Mesodermal cell (in vitro differentiated cells): ENCODE measurements around the gene ZNF410. TPM values are rescaled to one million over a fixed set of nuclear protein-coding genes. Genes with fewer than 3 reads are reported as not detected.
A peak's percentile ranks its signal among the peaks of the same experiment; 100 is the strongest.
"Not testable (repeated sequence)": the region's sequence is repeated elsewhere in the genome, so short reads cannot be mapped to it uniquely, and the experiment has no call there.

ENCODE experiments used
- H3K27ac ChIP-seq: 2 replicates; pipeline ENCODE4 v1.7.0; 2013; ENCODE audit warnings: mild to moderate bottlenecking, low read depth, low read length, moderate library complexity; ENCODE audit not compliant: severe bottlenecking
- H3K36me3 ChIP-seq: 2 replicates; pipeline ENCODE4 v1.7.1; 2013; ENCODE audit warnings: mild to moderate bottlenecking, low read length, moderate library complexity; ENCODE audit not compliant: control insufficient read depth, insufficient read depth
- H3K4me1 ChIP-seq: one replicate; pipeline ENCODE4 v1.7.1; 2013; ENCODE audit warnings: mild to moderate bottlenecking, low read length; ENCODE audit not compliant: insufficient read depth, control insufficient read depth, poor library complexity, severe bottlenecking
- H3K4me3 ChIP-seq: 2 replicates; pipeline ENCODE4 v1.7.0; 2013; ENCODE audit warnings: low read length, control low read depth, mild to moderate bottlenecking; ENCODE audit not compliant: insufficient read depth, poor library complexity, severe bottlenecking; ENCODE audit errors: extremely low read depth
- H3K9me3 ChIP-seq: 2 replicates; pipeline ENCODE4 v1.7.1; 2013; ENCODE audit warnings: mild to moderate bottlenecking, low read length, moderate library complexity; ENCODE audit not compliant: control insufficient read depth
- WGBS, 2 experiments: methylation state at CpG; one replicate each; pipeline ENCODE4 v1.1.5; 2013; ENCODE audit warnings: missing lambda C conversion rate in 2 of 2; ENCODE audit not compliant: insufficient coverage in 2 of 2; 5-methylcytosine and 5-hydroxymethylcytosine counted together
- polyA plus RNA-seq, 2 experiments: library from polyadenylated mRNA; stranded (reverse); fragments of 50-300 nt; gene quantifications; one replicate each; pipeline ENCODE4 v1.2.3, GENCODE V29; 2013

Gene ZNF410
- 42.4 TPM for polyA plus RNA-seq (2013, experiment 1 of 2)
- 37.8 TPM for polyA plus RNA-seq (2013, experiment 2 of 2)

GRCh38 chr14:73886449-73887317 is at the start of gene ZNF410:
TSS of gene ZNF410 (plus strand) at chr14:73886859. CDS start at chr14:73892176, 5,317 bp downstream.
- WGBS, 2 experiments = 0 to 1% methylated on average over 29 to 54 of the region's 65 CpGs
- H3K4me3 ChIP-seq = peak within 1 kb of the TSS; percentile 99

DNA sequence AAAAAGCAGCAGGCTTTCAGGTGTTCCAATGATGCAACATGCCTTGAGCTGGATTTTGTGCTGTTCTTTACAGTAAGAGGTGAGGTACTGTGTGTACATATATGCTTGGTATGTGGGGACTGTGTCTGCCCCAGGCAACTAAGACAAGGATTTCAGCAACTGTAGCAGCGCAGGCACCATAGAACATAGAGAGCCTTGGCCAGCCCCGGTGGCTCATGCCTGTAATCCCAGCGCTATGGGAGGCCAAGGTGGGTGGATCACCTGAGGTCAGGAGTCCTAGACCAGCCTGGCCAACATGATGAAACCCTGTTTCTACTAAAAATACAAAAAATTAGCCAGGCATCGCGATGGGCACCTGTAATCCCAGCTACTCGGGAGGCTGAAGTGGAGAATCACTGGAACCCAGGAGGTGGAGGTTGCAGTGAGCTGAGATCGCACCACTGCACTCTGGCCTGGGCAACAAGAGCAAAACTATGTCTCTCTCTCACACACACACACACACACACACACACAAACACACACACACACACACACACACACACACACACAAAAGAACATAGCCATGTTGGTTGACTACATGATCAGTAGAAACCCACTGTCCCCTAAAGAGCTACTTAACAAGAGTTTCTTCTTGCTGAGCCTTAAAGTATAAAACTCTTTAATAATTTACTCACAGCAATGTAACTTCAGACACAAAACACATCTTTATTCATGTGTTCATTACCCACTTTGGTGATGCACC is 48.2 kb upstream of the ZNF410 start:
- not testable (repeated sequence) for H3K9me3 ChIP-seq, H3K27ac ChIP-seq, H3K4me3 ChIP-seq, H3K36me3 ChIP-seq, H3K4me1 ChIP-seq
- 92 to 93% methylated on average over 6 of the region's 7 CpGs for WGBS, 2 experiments

More at GRCh38 chr14:73886449-73887317, at the start of gene ZNF410:
- Histone ChIP-seq H3K9me3 (no peaks in the 10 kb centered on the region), H3K27ac (peak within 1 kb of the TSS; percentile 94), H3K4me1 (peaks cover 16% of the 10 kb centered on the region), H3K36me3 (peaks cover 10% of the 10 kb centered on the region)

DNA sequence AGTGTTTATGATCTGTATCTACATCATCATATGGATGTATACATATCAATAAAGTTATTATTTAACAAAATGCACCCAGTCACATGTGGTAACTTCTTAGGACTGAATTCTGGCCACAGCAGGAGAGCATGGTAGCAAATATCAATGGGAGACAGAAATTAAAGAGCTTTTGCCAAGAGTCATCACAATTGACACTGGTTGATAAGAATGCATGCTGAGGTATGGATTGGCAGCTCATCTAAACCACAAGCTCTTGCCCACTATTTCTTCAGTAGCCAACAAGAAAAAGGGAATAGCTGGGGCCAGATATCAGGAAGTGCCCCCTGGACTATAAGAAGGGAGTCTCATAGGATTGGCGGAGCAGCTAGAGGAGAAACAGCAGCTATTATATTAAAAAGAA is 44.5 kb upstream of the ZNF410 start:
- Histone ChIP-seq H3K36me3 (no peaks in the 10 kb centered on the region), H3K27ac (no peak overlapping the region), H3K9me3 (peaks cover 4% of the 10 kb centered on the region), H3K4me1 (no peaks in the 10 kb centered on the region), H3K4me3 (no peak overlapping the region)
- WGBS, 2 experiments = 86 to 100% methylated on average over 1 of the region's 1 CpG

DNA sequence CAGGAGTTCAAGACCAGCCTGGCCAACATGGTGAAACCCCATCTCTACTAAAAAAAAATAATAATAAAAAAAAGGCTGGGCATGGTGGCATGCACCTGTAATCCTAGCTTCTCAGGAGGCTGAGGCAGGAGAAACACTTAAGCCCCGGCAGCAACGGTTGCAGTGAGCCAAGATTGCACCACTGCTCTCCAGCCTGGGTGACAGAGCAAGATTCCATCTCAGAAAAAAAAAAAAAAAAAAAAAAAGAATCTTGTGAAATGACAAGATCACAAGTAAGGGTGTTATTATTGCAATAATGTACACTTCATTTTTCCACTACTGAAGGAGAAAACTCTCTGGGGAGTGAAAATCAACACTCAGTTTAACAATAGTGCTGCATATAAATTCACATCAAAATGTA is 43.8 kb upstream of the ZNF410 start:
- no peak overlapping the region for H3K4me3 ChIP-seq
- no peaks in the 10 kb centered on the region for H3K36me3 ChIP-seq
- H3K27ac ChIP-seq = no peak overlapping the region
- WGBS, 2 experiments = 83 to 86% methylated on average over 2 of the region's 2 CpGs
- no peaks in the 10 kb centered on the region for H3K4me1 ChIP-seq
- peaks cover 4% of the 10 kb centered on the region for H3K9me3 ChIP-seq

DNA sequence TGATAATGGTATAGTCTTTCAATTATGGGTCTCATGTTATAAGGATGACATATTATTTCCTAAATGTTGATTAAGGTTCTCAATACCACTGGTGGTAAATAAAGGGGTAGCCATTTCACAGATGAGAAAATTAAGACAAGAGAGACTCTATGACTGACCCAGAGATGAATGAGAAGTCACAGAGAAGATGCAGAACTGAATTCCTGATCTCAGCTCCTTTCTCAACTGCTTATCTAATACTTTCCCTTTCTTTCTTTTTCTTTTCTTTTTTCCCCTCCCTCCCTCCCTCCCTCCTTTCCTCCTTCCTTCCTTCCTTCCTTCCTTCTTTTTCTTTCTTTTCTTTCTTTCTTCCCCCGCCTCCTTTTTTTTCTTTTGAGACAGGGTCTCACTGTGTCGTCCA is 43.4 kb upstream of the ZNF410 start:
- peaks cover 4% of the 10 kb centered on the region for H3K9me3 ChIP-seq
- 57 to 100% methylated on average over 1 of the region's 2 CpGs for WGBS, 2 experiments
- H3K27ac ChIP-seq = no peak overlapping the region
- no peaks in the 10 kb centered on the region for H3K36me3 ChIP-seq
- no peak overlapping the region for H3K4me3 ChIP-seq
- no peaks in the 10 kb centered on the region for H3K4me1 ChIP-seq

GRCh38 chr14:73846947-73847346 is 39.7 kb upstream of the ZNF410 start:
- WGBS, 2 experiments = 71% methylated on average over 1 of the region's 4 CpGs; no CpG with 5 or more reads in 1 of the 2 experiments
- no peaks in the 10 kb centered on the region for H3K36me3 ChIP-seq
- H3K27ac ChIP-seq = no peak overlapping the region
- peaks cover 4% of the 10 kb centered on the region for H3K9me3 ChIP-seq
- no peak overlapping the region for H3K4me3 ChIP-seq
- peaks cover 6% of the 10 kb centered on the region for H3K4me1 ChIP-seq

- 81 to 94% methylated on average over 2 to 3 of the region's 6 CpGs for WGBS, 2 experiments
- Histone ChIP-seq H3K36me3 (peaks cover 3% of the 10 kb centered on the region), H3K4me3 (peak overlapping the region; percentile 76)
These were observed 35.7 kb upstream of the ZNF410 start for GRCh38 chr14:73851000-73851399.

DNA sequence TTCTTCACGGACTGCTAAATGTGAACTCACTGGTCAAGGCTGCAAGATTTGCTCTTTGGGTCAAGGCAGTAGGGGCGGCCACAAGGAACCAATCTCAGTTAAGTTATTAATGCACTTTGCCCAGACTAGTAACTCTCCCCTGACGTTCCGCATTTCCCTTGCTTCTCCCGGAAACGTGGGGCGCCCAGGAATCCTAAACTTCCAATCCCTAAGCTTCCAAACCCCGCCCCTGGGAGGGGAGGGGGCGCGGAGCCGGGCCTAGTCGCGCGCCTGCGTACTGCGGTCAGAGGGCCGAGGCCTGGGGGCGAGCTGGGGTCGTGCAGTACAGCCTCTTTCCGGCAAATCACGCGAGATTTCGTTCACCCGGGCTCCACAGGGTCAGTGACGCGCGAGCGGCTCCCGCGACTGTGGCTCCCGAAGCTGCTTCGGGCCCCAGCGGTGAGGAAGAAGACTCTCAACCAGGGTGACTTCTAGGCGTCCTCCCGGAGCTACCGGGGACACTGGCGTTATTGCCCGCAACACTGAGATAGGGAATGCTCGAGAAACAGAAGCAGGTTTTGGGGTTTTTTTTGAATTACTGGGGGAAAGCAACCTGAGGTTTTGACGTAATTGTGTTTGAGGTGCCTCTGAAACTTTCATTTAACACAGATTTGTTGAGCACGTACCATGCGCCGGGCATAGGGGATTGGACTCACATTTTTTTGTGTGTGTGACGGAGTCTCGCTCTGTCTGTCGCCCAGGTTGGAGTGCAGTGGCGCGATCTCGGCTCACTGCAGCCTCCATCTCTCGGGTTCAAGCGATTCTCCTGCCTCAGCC is 34.9 kb upstream of the ZNF410 start, which contains the start of gene PTGR2:
PTGR2 (plus strand) TSS at position 265 of the 816 bp plus-strand sequence. CDS start 7,032 bp downstream, outside the sequence.
- WGBS, 2 experiments = 1% methylated on average over 33 to 37 of the region's 51 CpGs
- H3K27ac ChIP-seq = peak within 1 kb of the TSS; percentile 97
- peak within 1 kb of the TSS; percentile 76 for H3K4me3 ChIP-seq

More at GRCh38 chr14:73851000-73851399, 35.7 kb upstream of the ZNF410 start:
- Histone ChIP-seq H3K9me3 (peaks cover 2% of the 10 kb centered on the region), H3K27ac (peak overlapping the region; percentile 97), H3K4me1 (peaks cover 6% of the 10 kb centered on the region)

DNA sequence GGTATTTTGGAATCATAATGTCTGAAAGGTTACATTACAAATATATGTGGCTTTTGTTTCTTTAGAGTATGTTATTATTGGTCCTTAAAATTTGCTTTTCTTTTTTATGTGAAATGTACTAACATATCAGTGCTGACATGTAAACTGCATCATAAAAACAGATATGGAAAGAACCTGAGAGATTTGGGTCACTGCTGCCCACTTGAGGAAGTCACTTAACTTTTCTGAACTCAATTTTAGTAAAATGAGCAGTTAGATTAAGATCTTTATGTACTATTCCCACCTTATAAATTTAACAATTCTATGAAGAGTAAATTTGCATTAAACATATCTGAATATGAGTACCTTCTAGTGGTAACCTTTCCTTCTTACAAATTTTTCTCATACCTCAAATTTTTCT is 27.5 kb upstream of the ZNF410 start:
- no peak overlapping the region for H3K4me3 ChIP-seq
- no peak overlapping the region for H3K27ac ChIP-seq
- no peaks in the 10 kb centered on the region for H3K4me1 ChIP-seq
- peaks cover 28% of the 10 kb centered on the region for H3K36me3 ChIP-seq
- no peaks in the 10 kb centered on the region for H3K9me3 ChIP-seq

More for the DNA sequence above, 34.9 kb upstream of the ZNF410 start, which contains the start of gene PTGR2:
- Histone ChIP-seq H3K4me1 (peaks cover 6% of the 10 kb centered on the region), H3K36me3 (peaks cover 3% of the 10 kb centered on the region), H3K9me3 (no peaks in the 10 kb centered on the region)

GRCh38 chr14:73861073-73861472 is 25.6 kb upstream of the ZNF410 start:
- no peaks in the 10 kb centered on the region for H3K4me1 ChIP-seq
- peaks cover 31% of the 10 kb centered on the region for H3K36me3 ChIP-seq
- H3K27ac ChIP-seq = no peak overlapping the region
- H3K9me3 ChIP-seq = no peaks in the 10 kb centered on the region
- H3K4me3 ChIP-seq = no peak overlapping the region
- 95 to 96% methylated on average over 3 to 4 of the region's 5 CpGs for WGBS, 2 experiments
